K562 (cell line): ENCODE measurements around the gene VPS33A. TPM values are rescaled to one million over a fixed set of nuclear protein-coding genes. Genes with fewer than 3 reads are reported as not detected.

Experiments
- ATAC-seq: fragments of 200-7000 bp; cut with Tn5 transposase; 3 replicates; pipeline ENCODE4 v1.9.1; 2020; ENCODE audit warnings: moderate library complexity
- BruUV-seq: library from RNA; stranded (reverse); fragments of 400-500 nt; replicated peaks from 2 replicates; lab custom pipeline; 2021; lab: Mats Ljungman, UMichigan
- CTCF ChIA-PET: fragments of 300-600 bp; formaldehyde crosslinking; extraction: SDS; loops from one replicate; lab custom pipeline; 2021; ENCODE audit warnings: low intra/inter-chr PET ratio; lab: Yijun Ruan, JAX
- POLR2A ChIA-PET: fragments of 300-600, 350-650 bp; sonication (Branson Sonifier 250); formaldehyde crosslinking; extraction: SDS; loops from one replicate; lab custom pipeline; 2021; ENCODE audit warnings: antibody characterized with exemption, inconsistent platforms; lab: Yijun Ruan, JAX
- DNase-seq, 4 experiments: peaks; one replicate each; pipeline versions ENCODE4 v3.0.0 to v3.0.0-alpha.2; 2011 to 2018; ENCODE audit warnings: low spot score in 3 of 4, mixed read lengths in 3 of 4; ENCODE audit errors: extremely low read depth in 1 of 4
- FAIRE-seq: peaks from 2 replicates; lab custom pipeline; 2011; peaks lifted over from hg19 to GRCh38; lab: Jason Lieb, UNC
- H2AFZ ChIP-seq: 2 replicates; pipeline ENCODE4 v1.6.0; 2011; ENCODE audit warnings: low read depth, low read length, control low read depth, inconsistent platforms
- H3K27ac ChIP-seq: fragments of 200-600 bp; 3 replicates; pipeline ENCODE4 v1.8.0; 2011; ENCODE audit warnings: low read depth, mild to moderate bottlenecking, control low read depth, inconsistent platforms, low read length, moderate library complexity, mixed read lengths; ENCODE audit errors: extremely low read depth
- H3K27me3 ChIP-seq, 2 experiments: fragments of 300-600 bp in 1 of 2; 2 replicates in 1 of 2; 3 replicates in 1 of 2; pipeline versions ENCODE4 v1.6.0 to v1.8.0; 2011; ENCODE audit warnings: inconsistent platforms in 2 of 2, low read length in 2 of 2, mild to moderate bottlenecking in 1 of 2, mixed read lengths in 1 of 2, moderate library complexity in 1 of 2; ENCODE audit not compliant: control insufficient read depth in 2 of 2, insufficient read depth in 2 of 2
- H3K36me3 ChIP-seq: fragments of 300-600 bp; 3 replicates; pipeline ENCODE4 v1.8.0; 2011; ENCODE audit warnings: mild to moderate bottlenecking, low read length, inconsistent platforms; ENCODE audit not compliant: control insufficient read depth, insufficient read depth
- H3K4me1 ChIP-seq, 2 experiments: fragments of 200-600 bp in 1 of 2; replicated peaks in 1 of 2; 2 replicates in 1 of 2; 3 replicates in 1 of 2; pipeline versions ENCODE4 v1.5.1 to v1.8.0; 2011; ENCODE audit warnings: inconsistent platforms in 2 of 2, low read length in 2 of 2, mild to moderate bottlenecking in 1 of 2, mixed read lengths in 1 of 2, moderate library complexity in 1 of 2; ENCODE audit not compliant: control insufficient read depth in 2 of 2, insufficient read depth in 2 of 2
- H3K4me2 ChIP-seq: 2 replicates; pipeline ENCODE4 v1.6.1; 2011; ENCODE audit warnings: low read length, control low read depth, inconsistent platforms, mixed read lengths; ENCODE audit not compliant: insufficient read depth
- H3K4me3 ChIP-seq: fragments of 200-600 bp; sonication (generic), shearing (Covaris generic); 2 replicates; pipeline ENCODE4 v1.5.1; 2016; ENCODE audit warnings: control low read depth, inconsistent platforms
- H3K79me2 ChIP-seq: fragments of 200-600 bp; 3 replicates; pipeline ENCODE4 v1.8.0; 2011; ENCODE audit warnings: low read length, inconsistent platforms; ENCODE audit not compliant: control insufficient read depth, insufficient read depth
- H3K9ac ChIP-seq, 2 experiments: 2 replicates each; pipeline versions ENCODE4 v1.6.0 to v1.6.1; 2011; ENCODE audit warnings: low read depth in 2 of 2, low read length in 2 of 2, control low read depth in 1 of 2, inconsistent platforms in 1 of 2, mild to moderate bottlenecking in 1 of 2, mixed read lengths in 1 of 2; ENCODE audit not compliant: insufficient read depth in 1 of 2
- H3K9me1 ChIP-seq: one replicate; pipeline ENCODE4 v1.6.0; 2011; ENCODE audit warnings: inconsistent platforms, mild to moderate bottlenecking, low read length, moderate library complexity; ENCODE audit not compliant: control insufficient read depth, insufficient read depth
- H3K9me3 ChIP-seq: replicated peaks from 2 replicates; pipeline ENCODE4 v1.5.1; 2011; ENCODE audit warnings: low read depth, low read length, inconsistent platforms; ENCODE audit not compliant: control insufficient read depth, insufficient read depth
- H4K20me1 ChIP-seq: replicated peaks from 2 replicates; pipeline ENCODE4 v1.6.1; 2011; ENCODE audit warnings: low read length, inconsistent platforms, mixed read lengths; ENCODE audit not compliant: control insufficient read depth, insufficient read depth
- ATF1 ChIP-seq, 2 experiments: fragments of 450-650 bp in 1 of 2; IDR thresholded peaks; 2 replicates each; pipeline ENCODE4 v1.6.1; 2016; ENCODE audit warnings: missing compliant biosample characterization in 1 of 2, missing genetic modification characterization in 1 of 2
- BRD4 ChIP-seq: fragments of 200-600 bp; sonication (generic); IDR thresholded peaks from 2 replicates; pipeline ENCODE4 v1.6.1; 2017; ENCODE audit warnings: inconsistent platforms
- BRD9 ChIP-seq: fragments of 450-650 bp; IDR thresholded peaks from 2 replicates; pipeline ENCODE4 v1.6.1; 2018; ENCODE audit warnings: low read depth; ENCODE audit not compliant: partially characterized antibody
- CHD2 ChIP-seq: IDR thresholded peaks from 2 replicates; pipeline ENCODE4 v1.6.1; 2011; ENCODE audit warnings: low read depth, low read length
- DIDO1 ChIP-seq: fragments of 450-650 bp; IDR thresholded peaks from 2 replicates; pipeline ENCODE4 v1.6.1; 2016; ENCODE audit warnings: low read depth, missing biosample characterization, missing genetic modification characterization
- ELF1 ChIP-seq: fragments of 200-800 bp; sonication (Bioruptor generic); IDR thresholded peaks from 2 replicates; pipeline ENCODE4 v1.6.1; 2016; ENCODE audit warnings: missing genetic modification characterization, missing compliant biosample characterization
- ELF2 ChIP-seq: fragments of 250-450 bp; sonication (Bioruptor Pico); IDR thresholded peaks from 2 replicates; pipeline ENCODE4 v1.5.0; 2021; ENCODE audit warnings: mild to moderate bottlenecking
- MAX ChIP-seq: sonication (generic); formaldehyde crosslinking; IDR thresholded peaks from 2 replicates; pipeline ENCODE4 v1.9.0; 2022; ENCODE audit warnings: mild to moderate bottlenecking, missing genetic modification reagents
- MEF2A ChIP-seq: IDR thresholded peaks from 2 replicates; pipeline ENCODE4 v1.6.1; 2011; ENCODE audit warnings: low read depth, mild to moderate bottlenecking, low read length, moderate library complexity; ENCODE audit not compliant: control insufficient read depth
- MYBL2 ChIP-seq, 2 experiments: fragments of 450-650 bp in 1 of 2; sonication (generic) in 1 of 2; formaldehyde crosslinking in 1 of 2; IDR thresholded peaks; 2 replicates each; pipeline versions ENCODE4 v1.6.1 to v1.8.1; 2017 to 2022; ENCODE audit warnings: borderline replicate concordance in 1 of 2, inconsistent platforms in 1 of 2, low read depth in 1 of 2, mild to moderate bottlenecking in 1 of 2, missing genetic modification reagents in 1 of 2, moderate library complexity in 1 of 2
- NCOA2 ChIP-seq, 2 experiments: fragments of 450-650 bp; IDR thresholded peaks; 2 replicates each; pipeline ENCODE4 v1.6.1; 2018; ENCODE audit warnings: mild to moderate bottlenecking in 2 of 2, moderate library complexity in 1 of 2; ENCODE audit not compliant: partially characterized antibody in 2 of 2
- SLC30A9 ChIP-seq: fragments of 250-450 bp; sonication (Bioruptor Pico); IDR thresholded peaks from 2 replicates; pipeline ENCODE4 v1.8.0; 2022; ENCODE audit warnings: mild to moderate bottlenecking, moderate library complexity
- STAG1 ChIP-seq: sonication (generic); formaldehyde crosslinking; IDR thresholded peaks from 2 replicates; pipeline ENCODE4 v1.5.0; 2020; ENCODE audit warnings: missing genetic modification reagents, borderline replicate concordance
- TAF1 ChIP-seq: IDR thresholded peaks from 2 replicates; pipeline ENCODE4 v1.6.1; 2011; ENCODE audit warnings: mild to moderate bottlenecking, low read length, moderate library complexity; ENCODE audit not compliant: insufficient read depth, control insufficient read depth, severe bottlenecking; ENCODE audit errors: extremely low read depth
- TBP ChIP-seq: optimal IDR thresholded peaks from 2 replicates; pipeline ENCODE3; 2011; ENCODE audit warnings: low read depth, low read length, improper control_type of control experiment
- TOE1 ChIP-seq, 2 experiments: fragments of 450-650 bp in 1 of 2; sonication (generic) in 1 of 2; formaldehyde crosslinking in 1 of 2; IDR thresholded peaks; 2 replicates each; pipeline versions ENCODE4 v1.7.1 to v1.8.0; 2016 to 2022; ENCODE audit warnings: borderline replicate concordance in 2 of 2, mild to moderate bottlenecking in 2 of 2, antibody characterized with exemption in 1 of 2, inconsistent platforms in 1 of 2, low read depth in 1 of 2, missing genetic modification reagents in 1 of 2, moderate library complexity in 1 of 2
- TSC22D4 ChIP-seq: fragments of 450-650 bp; IDR thresholded peaks from 2 replicates; pipeline ENCODE4 v1.6.1; 2016; ENCODE audit warnings: missing genetic modification characterization, missing biosample characterization, control low read depth
- ZNF24 ChIP-seq: fragments of 450-650 bp; IDR thresholded peaks from 2 replicates; pipeline ENCODE4 v1.6.1; 2016
- ZNF282 ChIP-seq: sonication (generic); formaldehyde crosslinking; IDR thresholded peaks from 2 replicates; pipeline ENCODE4 v1.8.1; 2023; ENCODE audit warnings: missing genetic modification reagents
- WGBS: fragments of 100-300 bp; shearing (Covaris generic); methylation state at CpG from one replicate; pipeline ENCODE4 v1.1.6; 2016; ENCODE audit warnings: low coverage, mixed read lengths; ENCODE audit not compliant: insufficient coverage; ENCODE audit errors: missing lambda C conversion rate; 5-methylcytosine and 5-hydroxymethylcytosine counted together
- in situ Hi-C: fragments of 300-500 bp; cut with MboI; formaldehyde crosslinking; loops from 4 replicates; pipeline ENCODE4 v1.15.0; 2018; ENCODE audit warnings: inconsistent platforms, mixed read lengths
- intact Hi-C: fragments of 100-400 bp; cut with micrococcal nuclease; formaldehyde crosslinking; loops from 2 replicates; pipeline ENCODE4 v1.14.2; 2022
- polyA plus RNA-seq, 8 experiments: library from polyadenylated mRNA; depleted of rRNA in 4 of 8; stranded (reverse) in 5 of 8; unstranded in 3 of 8; fragments of >200 nt; fragmentation: Nextera tagmentation in 2 of 8; fragmentation: Illumina TruSeq in 1 of 8; extraction: Ambion mirVana in 2 of 8; extraction: Trizol in 1 of 8; gene quantifications; 2 replicates each; pipeline versions ENCODE4 v1.2.1 to v1.2.3, GENCODE V29; 2011 to 2014; ENCODE audit warnings: inconsistent platforms in 1 of 8, missing spikeins in 1 of 8
- total RNA-seq, 7 experiments: library from RNA; depleted of rRNA in 6 of 7; stranded (reverse); fragments of >200 nt in 6 of 7; fragmentation: Illumina TruSeq in 2 of 7; extraction: Trizol in 2 of 7; gene quantifications; 2 replicates each; pipeline versions ENCODE4 v1.2.1 to v1.2.3, GENCODE V29; 2011 to 2021; ENCODE audit warnings: low replicate concordance in 1 of 7

VPS33A gene
- total and polyA plus RNA-seq, 9 of the 15 experiments (the other 6 are each of a cell fraction or from before 2014, with no cell fraction given), result 10.6 to 34.3 (median 25.3) TPM

GRCh38 chr12:122228092-122228491, 38.2 kb downstream of the VPS33A start (continued):
- TF ChIP-seq ZNF282 (CRISPR knock-in tag), result no peak

- no peak overlapping the region for H3K27ac ChIP-seq
- peaks cover 21 to 42% of the 10 kb centered on the region in 2 experiments for H3K4me1 ChIP-seq
- ChIA-PET POLR2A (interaction anchor here (0.8 to 11.0 kb wide), 3 partner anchors 17 to 23 kb away, joined by 3 to 149 read pairs (median 4); partner anchors contain the start of gene B3GNT4), CTCF (no interaction called here)
- peak overlapping the region in 1 of 2 experiments; percentile 88; a peak in 1 of 4 replicates for H3K9ac ChIP-seq
- no peak overlapping the region for H3K4me3 ChIP-seq
- no peaks in the 10 kb centered on the region for H3K27me3 ChIP-seq
- ATAC-seq (no peak), FAIRE-seq (no peak), DNase-seq (no peak)
- BruUV-seq, result no TSS peak
- H2AFZ ChIP-seq, result no peak overlapping the region
- in situ Hi-C loops (no loop called here), intact Hi-C loops (loop anchor here (5.0 kb wide), 1 partner anchor 40 kb away; the partner anchor contains the start of gene VPS33A)
- 89% methylated on average over 17 of the region's 17 CpGs for WGBS
- H3K9me3 ChIP-seq, result no peaks in the 10 kb centered on the region
- H3K4me2 ChIP-seq, result no peak overlapping the region
- peaks cover 36% of the 10 kb centered on the region for H3K36me3 ChIP-seq
- peaks cover 5% of the 10 kb centered on the region; the same call in 1 of the 2 replicates for H4K20me1 ChIP-seq
- TF ChIP-seq TBP, result no peak
- no peak for TF ChIP-seq ZNF24
- no peak for TF ChIP-seq BRD4
- TF ChIP-seq TAF1, result no peak
- TF ChIP-seq ATF1 (CRISPR knock-in tag; IDR thresholded peaks at IDR 0.05), result no peak
- no peak for TF ChIP-seq ATF1 (tag; IDR thresholded peaks at IDR 0.05)
- TF ChIP-seq BRD9, result no peak
- no peak for TF ChIP-seq MYBL2 (IDR thresholded peaks at IDR 0.05; ENCODE audit: low read depth)
- no peak for TF ChIP-seq MYBL2 (CRISPR knock-in tag; IDR thresholded peaks at IDR 0.05; ENCODE audit: borderline replicate concordance)
- no peak for TF ChIP-seq TSC22D4
- TF ChIP-seq CHD2, result no peak
- no peak for TF ChIP-seq NCOA2 (IDR thresholded peaks at IDR 0.05; ENCODE audit: partially characterized antibody in 2 of 2)
- TF ChIP-seq TOE1 (IDR thresholded peaks at IDR 0.05; ENCODE audit: borderline replicate concordance), result no peak
- TF ChIP-seq TOE1 (CRISPR knock-in tag; IDR thresholded peaks at IDR 0.05; ENCODE audit: borderline replicate concordance, low read depth), result no peak
- no peak for TF ChIP-seq MAX (CRISPR knock-in tag)
- TF ChIP-seq SLC30A9, result no peak
- TF ChIP-seq DIDO1 (tag), result no peak
- no peak for TF ChIP-seq STAG1
- TF ChIP-seq ELF2 (CRISPR knock-in tag), result no peak
- no peak for TF ChIP-seq MEF2A
- TF ChIP-seq ELF1, result no peak
- H3K9me1 ChIP-seq, result no peaks in the 10 kb centered on the region
- peaks cover 33% of the 10 kb centered on the region for H3K79me2 ChIP-seq
Observed at GRCh38 chr12:122227341-122227740, 39.0 kb downstream of the VPS33A start.
